GM20431 (cell line): ENCODE data around the gene PSMG4.

ENCODE experiments used
- in situ Hi-C: fragments of 300-500 bp; cut with MseI, MboI; formaldehyde crosslinking; loops from one replicate; pipeline ENCODE4 v1.15.0; 2020; ENCODE audit warnings: low sequenced_read_pairs; ENCODE audit not compliant: unreplicated experiment

Gene PSMG4

DNA sequence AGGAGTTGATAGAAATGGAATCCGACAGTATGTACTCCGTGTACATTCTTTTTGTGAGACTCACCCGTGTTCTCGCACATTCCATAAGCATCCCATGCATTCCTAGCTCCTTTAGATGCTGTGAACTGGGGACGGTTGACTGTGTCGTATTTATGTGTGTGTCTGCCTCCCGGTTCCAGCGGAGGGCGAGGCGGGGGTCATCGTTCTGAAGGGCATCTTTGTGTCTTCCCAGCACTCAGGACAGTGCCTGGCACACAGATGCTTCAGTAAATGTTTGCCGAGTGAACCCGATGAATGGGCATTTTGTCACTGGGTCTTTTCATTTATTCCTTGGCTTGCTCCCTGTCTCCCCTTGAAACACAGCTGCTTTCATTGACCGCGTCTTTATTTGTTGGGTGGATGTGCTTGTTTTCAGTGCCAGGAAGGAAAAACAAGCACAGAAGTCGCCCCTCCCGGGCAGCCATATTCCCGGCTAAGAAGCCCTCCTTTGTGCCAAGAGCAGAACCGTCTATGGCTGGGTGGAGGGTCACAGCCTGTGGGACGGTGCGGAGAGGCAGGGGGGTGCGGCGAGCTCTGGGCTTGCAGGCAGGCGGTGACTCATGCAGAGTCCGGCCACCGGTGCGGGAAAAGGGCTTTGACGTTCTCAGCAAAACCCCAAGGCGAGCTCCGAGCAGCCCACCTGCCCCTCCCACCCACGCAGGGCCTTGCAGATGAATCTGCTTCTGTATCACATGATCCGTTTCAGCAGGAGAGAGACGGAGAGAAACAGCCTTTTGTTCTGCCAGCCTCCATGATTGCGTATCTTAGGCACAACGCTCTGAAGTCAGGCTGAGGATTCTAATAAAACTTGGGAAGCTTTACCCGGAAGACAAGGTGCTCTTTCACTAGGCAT lies 11.2 kb upstream of the PSMG4 start:
- in situ Hi-C loops = loop anchor here (10.0 kb wide), 1 partner anchor 113 kb away; no protein-coding TSS in a partner anchor

DNA sequence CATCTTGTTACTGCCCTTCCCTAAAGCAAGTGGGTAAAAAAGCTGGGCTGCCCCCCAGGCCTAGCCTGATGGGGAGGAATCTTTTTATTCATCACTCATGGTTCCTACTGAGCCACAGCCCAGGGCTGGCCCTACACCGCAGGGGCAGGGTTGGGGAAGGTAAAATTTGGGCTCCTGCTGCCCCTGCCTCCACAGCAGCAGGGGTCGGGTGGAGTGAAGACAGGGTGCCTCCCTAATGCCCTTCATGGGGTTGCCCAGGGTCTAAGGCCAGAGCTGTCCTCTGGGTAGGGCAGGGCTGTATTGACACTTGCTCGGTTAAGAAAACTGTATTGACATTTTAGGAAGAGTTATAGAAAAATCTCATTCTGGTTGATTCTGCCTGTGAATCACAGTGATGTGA lies 8.9 kb upstream of the PSMG4 start:
- in situ Hi-C loops = loop anchor here (10.0 kb wide), 1 partner anchor 115 kb away; no protein-coding TSS in a partner anchor

DNA sequence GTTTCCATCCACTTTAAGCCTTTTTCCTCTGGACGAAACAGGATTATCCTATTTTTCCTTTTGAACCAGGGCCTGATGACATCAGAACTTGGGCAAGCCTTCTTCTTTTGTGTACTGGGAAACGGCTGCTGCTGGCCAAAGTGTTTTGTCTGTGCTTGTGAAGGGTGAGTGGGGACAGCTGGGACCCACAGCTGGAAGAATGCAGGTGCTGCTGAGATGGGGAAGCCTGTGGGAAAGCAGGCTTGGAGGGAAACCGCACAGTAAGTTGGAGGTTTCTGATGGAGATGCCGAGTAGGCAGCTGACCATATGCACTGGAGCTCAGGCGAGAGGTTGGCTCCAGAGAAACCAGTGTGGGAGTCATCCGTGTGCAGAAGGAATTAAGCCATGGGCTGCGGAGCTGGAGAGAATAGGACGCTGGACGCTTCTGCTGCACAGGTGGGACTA lies 8.5 kb upstream of the PSMG4 start:
- in situ Hi-C loops = no loop called here

DNA sequence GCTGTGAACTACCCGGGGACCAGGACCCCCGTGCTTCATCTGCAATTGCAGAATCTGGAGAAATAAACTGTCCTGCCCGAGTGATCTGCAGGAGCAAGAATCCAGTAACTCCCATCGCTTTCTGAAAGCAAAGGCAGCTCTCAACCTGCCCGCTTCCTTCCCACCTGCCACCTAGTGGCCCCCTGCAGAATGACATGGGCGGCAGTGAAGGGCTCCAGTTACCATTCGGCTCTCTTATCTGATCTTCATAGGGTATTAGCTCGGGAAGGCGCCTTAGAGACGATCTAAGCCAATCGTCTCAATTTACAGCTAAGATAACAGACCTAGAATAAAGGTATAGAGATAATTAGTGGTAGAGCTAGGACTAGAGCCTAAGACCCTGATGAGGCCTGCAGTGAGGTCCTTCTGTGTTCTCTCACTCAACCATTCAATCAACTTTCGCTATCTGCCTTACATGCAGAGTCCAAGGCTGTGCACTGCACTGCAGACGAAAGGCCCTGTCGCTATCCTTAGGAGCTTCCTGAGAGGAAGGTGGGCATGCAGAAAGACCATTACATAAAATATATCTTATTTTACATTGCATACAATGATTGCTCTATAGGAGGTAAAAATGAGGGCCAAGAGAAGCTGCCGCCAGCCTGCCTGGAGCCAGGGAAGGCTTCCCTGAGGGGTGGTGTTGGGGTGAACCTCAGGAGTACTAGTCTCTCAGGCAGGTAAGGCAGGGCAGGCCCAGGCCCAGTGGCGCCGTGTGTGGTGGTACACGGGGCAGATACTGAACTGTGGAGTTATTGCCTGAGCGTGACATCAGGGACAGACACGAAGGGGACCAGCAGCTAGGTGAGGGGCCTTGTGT lies 7.1 kb upstream of the PSMG4 start:
- in situ Hi-C loops = no loop called here

DNA sequence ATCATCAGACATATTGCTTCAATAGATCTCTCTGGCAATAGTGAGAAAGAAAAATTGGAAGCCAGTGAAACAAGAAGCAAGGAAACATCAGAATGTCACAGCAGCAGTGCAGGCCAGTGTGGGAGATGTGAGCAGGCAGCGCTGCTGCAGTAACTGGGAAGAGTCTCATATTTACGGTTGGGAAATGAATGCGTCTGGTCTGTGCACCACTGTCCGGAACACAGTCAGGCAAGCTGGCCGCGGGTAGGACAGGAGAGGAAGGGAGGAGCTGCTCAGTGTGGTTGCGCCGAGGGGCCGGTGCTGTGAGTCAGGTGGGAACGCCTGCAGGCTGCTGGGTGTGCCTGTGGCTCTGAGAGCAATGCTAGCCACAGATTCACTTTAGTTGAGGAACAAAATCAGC lies 6.4 kb upstream of the PSMG4 start:
- in situ Hi-C loops = no loop called here

DNA sequence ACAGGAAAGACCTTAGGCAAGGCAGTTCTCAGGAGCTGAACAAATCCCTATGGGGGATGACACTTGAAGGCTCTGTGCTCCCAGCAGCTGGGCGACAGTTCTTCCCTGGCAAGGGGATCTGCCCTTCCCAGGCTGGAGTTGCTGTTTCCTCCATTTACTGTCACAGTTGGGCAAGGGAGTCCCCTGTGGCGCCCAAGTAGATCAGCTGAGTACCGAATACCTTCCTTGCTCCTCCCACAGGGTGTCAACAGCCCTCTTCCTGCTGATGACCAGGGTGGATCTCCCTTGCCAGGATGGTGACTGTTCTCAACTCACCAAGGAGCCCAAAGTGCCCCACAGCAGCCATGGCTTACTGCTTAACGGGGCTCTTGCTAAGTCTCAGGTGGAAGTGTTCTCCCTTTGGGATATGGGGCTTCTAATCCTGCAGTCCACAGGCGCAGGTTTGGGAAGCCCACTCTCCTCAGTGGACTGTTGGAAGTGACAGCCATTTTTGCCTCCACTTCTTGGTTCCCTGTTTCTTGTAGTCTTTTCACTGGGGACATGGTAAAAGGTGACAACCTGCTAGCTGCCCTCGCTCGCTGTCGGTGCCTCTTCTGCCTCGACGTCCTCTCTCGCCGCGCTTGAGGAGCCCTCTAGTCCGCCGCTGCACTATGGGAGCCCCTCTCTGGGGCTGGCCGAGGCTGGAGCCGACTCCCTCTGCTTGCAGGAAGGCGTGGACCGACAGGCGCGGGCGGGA lies 5.7 kb upstream of the PSMG4 start:
- in situ Hi-C loops = no loop called here

DNA sequence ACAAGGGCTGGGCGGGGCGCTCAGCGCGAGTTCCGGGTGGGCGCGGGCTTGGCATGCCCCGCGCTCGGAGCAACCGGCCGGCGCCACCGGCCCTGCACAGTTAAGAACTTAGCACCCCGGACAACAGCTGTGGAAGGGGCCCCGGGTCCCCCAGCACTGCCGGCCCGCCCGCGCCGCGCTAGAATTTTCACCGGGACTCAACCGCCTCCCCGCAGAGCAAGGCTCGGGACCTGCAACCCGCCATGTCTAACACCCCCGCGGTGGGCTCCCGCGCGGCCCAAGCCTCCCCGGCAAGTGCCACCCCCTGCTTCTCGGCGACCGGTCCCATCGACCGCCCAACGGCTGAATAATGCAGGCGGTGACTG lies 5.2 kb upstream of the PSMG4 start:
- in situ Hi-C loops = no loop called here

DNA sequence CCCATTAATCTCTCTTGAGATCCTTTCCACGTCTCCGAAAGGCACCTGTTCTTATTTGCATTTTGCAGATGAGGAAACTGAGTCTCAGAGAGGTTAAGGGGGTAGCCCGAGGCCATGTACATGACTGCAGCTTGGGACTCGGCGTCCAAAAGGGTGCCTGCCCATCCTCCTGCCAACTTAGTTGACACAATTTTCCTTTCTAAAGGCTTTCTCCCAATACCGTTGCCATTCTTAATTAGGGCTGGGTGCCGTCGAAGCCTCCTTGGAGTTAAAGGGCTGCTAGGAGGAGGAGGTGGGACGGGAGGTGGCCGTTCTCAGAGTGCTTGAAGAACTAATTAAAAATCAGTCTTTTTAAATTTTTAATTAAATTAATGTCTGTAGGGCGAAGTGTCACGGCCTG lies 546 bp upstream of the PSMG4 start:
- in situ Hi-C loops = no loop called here

DNA sequence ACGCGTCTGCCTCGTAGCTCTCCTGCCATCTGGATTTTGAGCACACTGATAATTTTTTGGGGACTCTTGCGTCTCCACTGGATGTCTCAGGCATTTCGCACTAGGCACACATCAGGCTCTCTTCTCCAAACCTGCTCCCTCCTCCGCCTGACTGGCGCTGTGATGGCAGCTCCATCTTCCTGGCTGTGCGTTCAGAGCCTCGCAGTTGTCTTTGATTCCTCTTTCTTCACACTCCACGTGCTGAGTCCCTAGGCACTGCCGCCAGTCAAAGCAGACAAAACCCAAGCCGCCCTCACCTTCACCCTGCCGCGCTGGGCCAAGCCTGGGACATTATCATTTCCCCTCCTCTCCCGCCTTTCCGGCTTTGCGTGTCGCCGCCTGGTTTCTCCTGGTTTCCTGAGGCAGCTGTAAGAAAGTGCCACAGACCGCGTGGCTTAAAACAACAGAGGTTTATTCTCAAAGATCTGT lies 778 bp downstream of the PSMG4 start:
- in situ Hi-C loops = no loop called here

DNA sequence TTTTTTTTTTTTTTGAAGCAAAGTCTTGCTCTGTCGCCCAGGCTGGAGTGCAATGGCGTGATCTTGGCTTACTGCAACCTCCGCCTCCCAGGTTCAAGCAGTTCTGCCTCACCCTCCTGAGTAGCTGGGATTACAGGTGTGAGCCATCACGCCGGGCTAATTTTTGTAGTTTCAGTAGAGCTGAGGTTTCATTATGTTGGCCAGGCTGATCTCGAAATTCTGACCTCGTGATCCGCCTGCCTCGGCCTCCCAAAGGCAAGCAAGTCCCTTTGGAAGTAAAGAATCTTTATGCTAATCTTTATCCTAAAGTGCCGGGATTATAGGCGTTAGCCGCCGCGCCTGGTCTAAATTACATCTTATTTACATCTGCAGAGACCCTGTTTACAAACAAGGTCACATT lies 1.5 kb downstream of the PSMG4 start:
- in situ Hi-C loops = no loop called here

DNA sequence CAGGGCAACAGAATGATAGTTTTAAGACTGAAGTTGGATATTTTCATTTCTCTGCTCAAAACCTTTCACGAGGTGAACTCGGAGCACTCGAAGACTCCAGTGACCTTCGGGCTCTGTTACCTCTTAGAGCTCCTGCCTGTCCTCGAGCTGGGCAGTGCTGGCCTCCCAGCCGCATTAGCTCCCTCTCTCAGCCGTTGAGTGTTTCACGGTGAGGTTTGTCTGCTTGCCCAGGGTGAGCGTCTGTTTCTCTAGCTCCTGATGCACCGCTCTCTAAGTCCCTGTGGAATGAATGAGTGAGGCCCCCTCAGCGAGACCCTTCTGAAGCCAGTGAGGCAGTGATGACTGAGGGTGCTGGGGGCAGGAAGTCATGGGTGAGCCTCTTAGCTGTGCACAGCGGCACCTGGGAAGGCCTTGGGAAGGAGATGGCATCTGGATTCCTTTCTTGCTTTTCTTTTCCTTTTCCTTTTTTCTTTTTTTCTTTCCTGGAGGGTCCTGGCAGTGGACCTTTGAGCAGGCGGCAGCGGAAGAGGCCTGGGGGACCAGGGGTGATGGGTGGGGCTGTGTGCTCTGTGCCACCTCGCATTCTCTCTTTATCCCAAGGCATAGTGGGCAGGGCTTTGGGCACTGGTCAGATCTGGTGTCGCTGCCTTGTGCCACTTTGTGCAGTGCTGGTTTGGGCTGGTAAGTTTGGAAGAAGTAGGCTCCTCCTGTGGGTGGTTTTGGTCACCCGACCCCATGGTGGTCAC lies 2.2 kb downstream of the PSMG4 start:
- in situ Hi-C loops = no loop called here

DNA sequence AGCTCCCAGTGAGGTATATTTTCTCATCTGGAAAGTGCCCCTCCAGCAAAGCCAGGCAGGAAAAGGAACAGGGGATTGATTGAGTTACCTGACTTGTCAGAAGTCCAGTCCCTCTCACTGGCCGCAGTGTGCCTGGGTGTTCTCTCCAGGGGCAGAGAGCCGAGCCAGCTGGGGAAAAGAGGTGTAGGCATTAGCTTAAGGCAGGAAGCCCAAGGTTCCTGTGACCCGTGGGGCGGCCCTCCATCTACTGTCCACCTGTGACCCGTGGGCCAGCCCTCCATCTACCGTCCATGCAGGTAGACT lies 2.7 kb downstream of the PSMG4 start:
- in situ Hi-C loops = no loop called here

DNA sequence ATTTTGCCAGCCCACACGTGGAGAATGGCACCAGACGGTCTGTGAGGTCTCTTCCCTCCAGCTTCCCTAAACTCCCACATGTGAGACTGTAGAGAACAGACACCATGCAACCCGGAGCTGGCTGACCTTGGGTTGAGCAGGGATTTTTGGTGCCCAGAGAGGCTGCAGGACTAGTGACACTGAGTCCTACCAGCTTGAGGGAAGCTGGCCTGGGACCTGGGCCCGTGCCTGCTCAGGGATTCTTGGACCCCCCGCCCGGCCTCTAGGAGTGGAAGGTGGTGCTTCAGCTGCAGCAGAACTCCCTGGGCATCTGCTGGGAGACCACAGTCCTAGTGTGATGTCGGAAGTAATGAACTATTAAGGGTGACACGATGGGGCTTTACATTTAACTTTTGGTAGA lies 3.2 kb downstream of the PSMG4 start:
- in situ Hi-C loops = no loop called here

DNA sequence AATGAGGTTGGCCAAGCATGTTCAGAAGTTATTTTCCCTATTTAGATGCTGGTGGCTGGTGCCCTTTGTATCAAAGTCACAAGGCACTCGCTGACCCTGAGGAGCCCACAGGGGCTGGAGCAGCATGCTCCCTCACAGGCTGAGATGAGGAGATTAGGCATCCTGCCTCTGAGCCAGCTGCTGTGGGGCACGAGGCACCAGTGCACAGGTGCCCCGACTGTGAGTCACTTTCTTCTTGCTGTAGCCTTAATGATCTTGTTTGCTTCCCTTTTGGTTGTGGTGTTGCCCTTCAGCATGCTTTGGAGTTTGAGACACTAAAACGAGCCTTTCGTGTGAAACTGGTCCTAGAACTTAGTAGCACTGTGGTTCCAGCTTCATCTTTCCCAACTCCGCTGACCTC lies 4.3 kb downstream of the PSMG4 start:
- in situ Hi-C loops = no loop called here

DNA sequence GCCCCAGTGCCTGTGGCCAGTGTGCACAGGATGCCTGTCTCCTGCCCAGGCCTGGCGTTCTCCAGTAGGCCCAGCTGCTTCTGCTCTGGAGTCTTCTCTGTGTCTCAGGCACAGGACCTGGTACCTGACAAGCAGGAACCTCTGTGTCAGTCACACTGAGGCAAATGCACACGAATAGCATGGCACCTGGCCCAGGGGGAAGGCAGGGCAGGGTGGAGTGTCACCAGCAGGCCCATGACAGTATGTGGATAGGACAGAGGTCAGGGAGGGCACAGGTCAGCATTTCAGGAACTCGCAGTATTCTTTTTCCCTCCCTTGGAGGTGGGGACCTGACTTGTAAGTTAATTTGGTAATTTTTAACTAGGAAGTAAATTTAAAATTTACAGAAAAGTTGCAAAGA lies 5.6 kb downstream of the PSMG4 start:
- in situ Hi-C loops = no loop called here

DNA sequence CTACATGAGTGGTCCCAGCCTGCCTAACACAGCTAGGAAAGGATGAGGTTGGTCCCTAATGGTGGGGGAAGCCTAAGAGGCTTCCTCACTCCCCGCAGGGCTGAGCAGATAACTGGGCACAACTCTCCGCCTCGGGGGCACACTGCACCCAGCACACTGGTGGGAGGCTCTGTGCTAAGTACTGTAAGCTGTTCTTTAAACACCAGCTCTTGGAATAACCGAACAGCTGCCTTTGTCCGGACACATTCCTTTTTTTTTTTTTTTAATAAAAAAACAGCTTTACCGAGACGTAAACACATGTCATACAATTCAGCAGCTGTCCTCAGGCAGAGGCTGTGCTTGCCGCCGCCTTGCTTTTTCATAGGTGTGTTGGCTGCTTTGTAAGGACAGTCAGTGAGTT lies 6.9 kb downstream of the PSMG4 start:
- in situ Hi-C loops = no loop called here

DNA sequence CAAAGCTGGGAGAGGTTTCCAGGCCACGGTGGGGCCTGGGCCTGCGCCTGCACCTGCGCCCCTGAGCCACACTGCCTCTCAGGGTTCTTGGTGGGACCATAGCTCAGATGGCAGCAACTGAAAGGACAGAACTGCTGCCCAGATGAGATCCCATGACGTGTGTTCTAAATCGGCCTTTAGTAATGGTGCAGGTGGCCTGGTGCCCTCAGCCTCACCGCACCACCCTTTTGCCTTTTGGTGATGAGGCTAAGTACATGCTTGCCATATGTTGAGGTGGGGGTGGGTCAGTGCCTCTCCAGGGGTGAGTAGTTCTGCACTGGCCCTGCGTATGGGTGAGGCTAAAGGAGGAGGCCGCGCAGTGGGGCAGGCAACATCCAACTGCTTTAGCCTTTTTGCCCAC lies 7.4 kb downstream of the PSMG4 start:
- in situ Hi-C loops = no loop called here

DNA sequence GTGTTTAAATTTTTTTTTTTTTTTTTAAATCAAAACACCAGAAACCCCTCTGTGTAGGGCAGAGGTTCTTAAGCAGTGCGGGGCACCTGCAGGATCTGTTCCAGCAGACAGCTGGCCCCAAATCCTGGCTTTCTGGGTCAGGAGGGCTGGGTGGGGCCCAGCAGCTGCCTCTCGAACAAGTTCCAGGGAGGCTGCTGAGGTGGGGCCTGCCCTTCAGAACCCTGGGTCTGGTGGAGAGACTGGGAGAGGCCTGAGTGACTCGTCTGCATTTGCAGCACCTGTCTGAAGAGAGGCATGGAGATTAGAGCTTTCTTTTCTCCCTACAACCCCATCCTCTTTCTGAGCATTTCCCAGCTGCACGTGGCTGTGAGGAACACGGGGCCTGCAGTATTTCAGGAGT lies 8.4 kb downstream of the PSMG4 start:
- in situ Hi-C loops = no loop called here

DNA sequence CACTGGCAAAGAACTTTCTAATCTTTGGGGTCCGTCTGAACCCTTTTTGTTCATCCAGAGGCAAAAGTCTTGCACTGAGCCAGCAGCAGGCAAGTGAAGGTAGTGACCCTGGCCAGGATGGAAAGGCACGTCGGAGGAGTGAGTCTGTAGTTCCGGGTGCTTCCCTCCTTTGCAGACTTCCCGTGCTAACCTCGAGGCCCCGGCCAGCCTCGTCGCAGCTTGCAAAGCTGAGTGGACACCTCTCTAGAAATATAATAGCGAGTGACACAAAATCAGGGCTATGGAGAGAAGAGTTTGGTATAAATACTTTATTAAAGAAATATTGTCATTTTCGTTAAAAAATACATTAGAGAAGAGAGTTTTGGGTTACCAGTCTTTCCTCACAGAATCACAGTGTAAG lies 9.9 kb downstream of the PSMG4 start:
- in situ Hi-C loops = no loop called here
